Measurements from ENCODE around the gene TPO. TPM values are rescaled to one million over a fixed set of nuclear protein-coding genes. Genes with fewer than 3 reads are reported as not detected.
A peak's percentile ranks its signal among the peaks of the same experiment; 100 is the strongest.

Gene TPO
- total and polyA plus RNA-seq, 9 donors: 0.08 to 0.53 (median 0.18) TPM

GRCh38 chr2:1588051-1588977 lies 175.1 kb downstream of the TPO start:
- no peak overlapping the region for H3K4me3 ChIP-seq (ENCODE audit: low read length)
- no peak for DNase-seq
- peaks cover 2% of the 10 kb centered on the region for H3K9me3 ChIP-seq (replicated peaks; ENCODE audit: control insufficient read depth, low read depth, low read length)
- no peaks in the 10 kb centered on the region for H3K36me3 ChIP-seq (ENCODE audit: control insufficient read depth, insufficient read depth, low read length)
- peaks cover 6% of the 10 kb centered on the region for H3K27me3 ChIP-seq (ENCODE audit: control insufficient read depth, insufficient read depth, low read length)
- H3K27ac ChIP-seq (ENCODE audit: low read length): no peak overlapping the region
- 84% methylated on average over 23 of the region's 27 CpGs for WGBS (ENCODE audit: insufficient coverage)
- peaks cover 28% of the 10 kb centered on the region for H3K4me1 ChIP-seq (ENCODE audit: control insufficient read depth, insufficient read depth, low read length)

- DNase-seq: no peak
- H3K27ac ChIP-seq (ENCODE audit: low read length): no peak overlapping the region
- no peaks in the 10 kb centered on the region for H3K36me3 ChIP-seq (ENCODE audit: control insufficient read depth, insufficient read depth, low read length)
- no peak overlapping the region for H3K4me3 ChIP-seq (ENCODE audit: low read length)
- WGBS (ENCODE audit: insufficient coverage): 76% methylated on average over 14 of the region's 15 CpGs
- peaks cover 36% of the 10 kb centered on the region for H3K4me1 ChIP-seq (ENCODE audit: control insufficient read depth, insufficient read depth, low read length)
- peaks cover 7% of the 10 kb centered on the region for H3K27me3 ChIP-seq (ENCODE audit: control insufficient read depth, insufficient read depth, low read length)
- H3K9me3 ChIP-seq (replicated peaks; ENCODE audit: control insufficient read depth, low read depth, low read length): peaks cover 2% of the 10 kb centered on the region
These were observed 175.8 kb downstream of the TPO start for GRCh38 chr2:1588978-1589621.

GRCh38 chr2:1590596-1591460 lies 177.6 kb downstream of the TPO start:
- H3K27me3 ChIP-seq (ENCODE audit: control insufficient read depth, insufficient read depth, low read length): peaks cover 7% of the 10 kb centered on the region
- no peak overlapping the region for H3K4me3 ChIP-seq (ENCODE audit: low read length)
- WGBS (ENCODE audit: insufficient coverage): 38% methylated on average over 14 of the region's 18 CpGs
- peaks cover 2% of the 10 kb centered on the region for H3K9me3 ChIP-seq (replicated peaks; ENCODE audit: control insufficient read depth, low read depth, low read length)
- H3K27ac ChIP-seq (ENCODE audit: low read length): peak overlapping the region; percentile 72
- no peak for DNase-seq
- no peaks in the 10 kb centered on the region for H3K36me3 ChIP-seq (ENCODE audit: control insufficient read depth, insufficient read depth, low read length)
- H3K4me1 ChIP-seq (ENCODE audit: control insufficient read depth, insufficient read depth, low read length): peaks cover 45% of the 10 kb centered on the region

GRCh38 chr2:1591461-1591770 lies 178.2 kb downstream of the TPO start:
- peaks cover 45% of the 10 kb centered on the region for H3K4me1 ChIP-seq (ENCODE audit: control insufficient read depth, insufficient read depth, low read length)
- peaks cover 2% of the 10 kb centered on the region for H3K9me3 ChIP-seq (replicated peaks; ENCODE audit: control insufficient read depth, low read depth, low read length)
- no peaks in the 10 kb centered on the region for H3K36me3 ChIP-seq (ENCODE audit: control insufficient read depth, insufficient read depth, low read length)
- no peak for DNase-seq
- H3K27me3 ChIP-seq (ENCODE audit: control insufficient read depth, insufficient read depth, low read length): peaks cover 7% of the 10 kb centered on the region
- WGBS (ENCODE audit: insufficient coverage): 56% methylated on average over 12 of the region's 16 CpGs
- peak overlapping the region; percentile 70 for H3K27ac ChIP-seq (ENCODE audit: low read length)
- H3K4me3 ChIP-seq (ENCODE audit: low read length): no peak overlapping the region
